Ishikawa (cell line): Measurements from ENCODE around the gene URB2.

Experiments
- CEBPB ChIP-seq: IDR thresholded peaks from 2 replicates; pipeline ENCODE4 v1.6.1; 2012
- CREB1 ChIP-seq: IDR thresholded peaks from 2 replicates; pipeline ENCODE4 v1.6.1; 2012; ENCODE audit warnings: low read depth
- EGR1 ChIP-seq: IDR thresholded peaks from 2 replicates; pipeline ENCODE4 v1.6.1; 2012
- EP300 ChIP-seq: IDR thresholded peaks from 2 replicates; pipeline ENCODE4 v1.6.1; 2012; ENCODE audit warnings: borderline replicate concordance
- FOXM1 ChIP-seq: IDR thresholded peaks from 2 replicates; pipeline ENCODE4 v1.6.1; 2012; ENCODE audit warnings: low read depth, borderline replicate concordance
- NFIC ChIP-seq: IDR thresholded peaks from 2 replicates; pipeline ENCODE4 v1.6.1; 2012
- RAD21 ChIP-seq: IDR thresholded peaks from 2 replicates; pipeline ENCODE4 v1.6.1; 2012; ENCODE audit warnings: low read depth
- TAF1 ChIP-seq: IDR thresholded peaks from 2 replicates; pipeline ENCODE4 v1.6.1; 2012; ENCODE audit warnings: low read depth, mild to moderate bottlenecking
- TCF12 ChIP-seq: IDR thresholded peaks from 2 replicates; pipeline ENCODE4 v1.6.1; 2012; ENCODE audit warnings: low read depth
- TEAD4 ChIP-seq: IDR thresholded peaks from 2 replicates; pipeline ENCODE4 v1.6.1; 2012
- YY1 ChIP-seq: IDR thresholded peaks from 2 replicates; pipeline ENCODE4 v1.6.1; 2012; ENCODE audit warnings: low read depth
- ZBTB7A ChIP-seq: IDR thresholded peaks from 2 replicates; pipeline ENCODE4 v1.6.1; 2012; ENCODE audit warnings: low read depth
- TF ChIP-seq, protein P1 (sequence below): IDR thresholded peaks from 2 replicates; pipeline ENCODE4 v1.6.1; 2012
- TF ChIP-seq, protein P2 (sequence below): IDR thresholded peaks from 2 replicates; pipeline ENCODE4 v1.6.1; 2012; ENCODE audit warnings: low read depth, mild to moderate bottlenecking
- TF ChIP-seq, protein P3 (sequence below): IDR thresholded peaks from 2 replicates; pipeline ENCODE4 v1.6.1; 2012

Gene URB2

DNA sequence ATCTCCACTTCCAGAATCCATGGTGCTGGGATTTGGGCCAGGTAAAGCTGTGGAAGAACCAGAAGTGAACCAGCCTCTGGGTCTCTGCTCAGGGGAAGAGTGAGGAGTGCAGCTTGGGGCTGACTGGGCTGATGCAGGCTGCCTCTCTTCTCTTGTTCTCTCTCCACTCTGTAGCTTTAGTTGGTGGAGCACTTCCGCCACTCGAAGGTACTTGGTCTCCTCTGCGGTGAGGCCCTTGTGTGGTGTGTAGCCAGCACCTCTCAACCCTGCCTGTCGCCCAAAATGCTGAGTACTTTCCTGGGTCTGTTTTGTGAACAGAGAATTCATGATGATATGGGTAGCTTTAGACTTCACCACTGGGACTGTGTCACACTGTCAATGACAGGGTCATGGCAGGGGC is 63.2 kb downstream of the URB2 start:
- TF ChIP-seq, protein P1, sequence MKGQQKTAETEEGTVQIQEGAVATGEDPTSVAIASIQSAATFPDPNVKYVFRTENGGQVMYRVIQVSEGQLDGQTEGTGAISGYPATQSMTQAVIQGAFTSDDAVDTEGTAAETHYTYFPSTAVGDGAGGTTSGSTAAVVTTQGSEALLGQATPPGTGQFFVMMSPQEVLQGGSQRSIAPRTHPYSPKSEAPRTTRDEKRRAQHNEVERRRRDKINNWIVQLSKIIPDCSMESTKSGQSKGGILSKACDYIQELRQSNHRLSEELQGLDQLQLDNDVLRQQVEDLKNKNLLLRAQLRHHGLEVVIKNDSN: no peak
- no peak for TF ChIP-seq TCF12
- no peak for TF ChIP-seq CEBPB

DNA sequence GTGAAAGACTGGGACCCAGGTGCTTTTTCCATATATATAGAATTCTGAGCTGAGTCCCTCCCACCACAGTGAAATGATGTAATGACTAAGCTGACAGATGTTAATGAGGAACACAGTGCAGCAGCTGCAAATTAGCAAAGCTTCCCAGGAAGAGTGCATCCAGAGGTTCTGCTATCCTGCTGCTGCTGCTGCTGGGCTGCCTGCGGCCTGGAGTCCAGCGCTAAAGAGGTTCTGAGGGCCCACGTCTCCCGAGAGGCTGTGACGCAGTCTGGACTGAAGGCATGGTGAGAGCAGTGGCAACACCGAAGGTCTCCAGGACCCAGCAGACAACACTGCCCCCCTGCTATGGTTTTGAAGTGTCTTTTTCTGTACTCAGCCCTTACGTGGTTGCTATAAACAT is 63.9 kb downstream of the URB2 start:
- no peak for TF ChIP-seq ZBTB7A
- no peak for TF ChIP-seq YY1
- no peak for TF ChIP-seq TAF1
- TF ChIP-seq, protein P1: no peak
- no peak for TF ChIP-seq CEBPB
- TF ChIP-seq EP300: no peak
- no peak for TF ChIP-seq TEAD4
- TF ChIP-seq RAD21: no peak
- no peak for TF ChIP-seq EGR1
- TF ChIP-seq CREB1: no peak
- no peak for TF ChIP-seq FOXM1
- TF ChIP-seq, protein P2, sequence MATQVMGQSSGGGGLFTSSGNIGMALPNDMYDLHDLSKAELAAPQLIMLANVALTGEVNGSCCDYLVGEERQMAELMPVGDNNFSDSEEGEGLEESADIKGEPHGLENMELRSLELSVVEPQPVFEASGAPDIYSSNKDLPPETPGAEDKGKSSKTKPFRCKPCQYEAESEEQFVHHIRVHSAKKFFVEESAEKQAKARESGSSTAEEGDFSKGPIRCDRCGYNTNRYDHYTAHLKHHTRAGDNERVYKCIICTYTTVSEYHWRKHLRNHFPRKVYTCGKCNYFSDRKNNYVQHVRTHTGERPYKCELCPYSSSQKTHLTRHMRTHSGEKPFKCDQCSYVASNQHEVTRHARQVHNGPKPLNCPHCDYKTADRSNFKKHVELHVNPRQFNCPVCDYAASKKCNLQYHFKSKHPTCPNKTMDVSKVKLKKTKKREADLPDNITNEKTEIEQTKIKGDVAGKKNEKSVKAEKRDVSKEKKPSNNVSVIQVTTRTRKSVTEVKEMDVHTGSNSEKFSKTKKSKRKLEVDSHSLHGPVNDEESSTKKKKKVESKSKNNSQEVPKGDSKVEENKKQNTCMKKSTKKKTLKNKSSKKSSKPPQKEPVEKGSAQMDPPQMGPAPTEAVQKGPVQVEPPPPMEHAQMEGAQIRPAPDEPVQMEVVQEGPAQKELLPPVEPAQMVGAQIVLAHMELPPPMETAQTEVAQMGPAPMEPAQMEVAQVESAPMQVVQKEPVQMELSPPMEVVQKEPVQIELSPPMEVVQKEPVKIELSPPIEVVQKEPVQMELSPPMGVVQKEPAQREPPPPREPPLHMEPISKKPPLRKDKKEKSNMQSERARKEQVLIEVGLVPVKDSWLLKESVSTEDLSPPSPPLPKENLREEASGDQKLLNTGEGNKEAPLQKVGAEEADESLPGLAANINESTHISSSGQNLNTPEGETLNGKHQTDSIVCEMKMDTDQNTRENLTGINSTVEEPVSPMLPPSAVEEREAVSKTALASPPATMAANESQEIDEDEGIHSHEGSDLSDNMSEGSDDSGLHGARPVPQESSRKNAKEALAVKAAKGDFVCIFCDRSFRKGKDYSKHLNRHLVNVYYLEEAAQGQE: no peak
- no peak for TF ChIP-seq TCF12
- no peak for TF ChIP-seq NFIC
- TF ChIP-seq, protein P3, sequence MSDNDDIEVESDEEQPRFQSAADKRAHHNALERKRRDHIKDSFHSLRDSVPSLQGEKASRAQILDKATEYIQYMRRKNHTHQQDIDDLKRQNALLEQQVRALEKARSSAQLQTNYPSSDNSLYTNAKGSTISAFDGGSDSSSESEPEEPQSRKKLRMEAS: no peak

DNA sequence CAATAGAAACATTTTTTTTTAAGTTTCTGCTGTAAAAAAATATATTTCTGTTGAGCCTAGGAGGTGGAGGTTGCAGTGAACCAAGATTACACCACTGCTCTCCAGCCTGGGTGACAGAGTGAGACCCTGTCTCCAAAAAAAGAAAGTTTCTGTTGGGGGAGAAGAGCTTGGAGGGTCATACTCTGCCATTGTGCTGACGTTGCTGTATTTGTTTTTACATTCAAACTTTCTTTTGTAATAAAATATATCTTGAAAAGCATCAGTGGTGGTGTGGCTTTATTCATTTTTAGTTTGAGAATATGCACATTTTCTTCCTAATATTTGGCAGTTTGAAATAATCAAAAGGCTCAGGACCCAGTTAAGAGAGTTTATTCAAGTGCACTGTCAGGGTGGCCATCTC is 64.6 kb downstream of the URB2 start:
- TF ChIP-seq TEAD4 (no peak), RAD21 (no peak)

DNA sequence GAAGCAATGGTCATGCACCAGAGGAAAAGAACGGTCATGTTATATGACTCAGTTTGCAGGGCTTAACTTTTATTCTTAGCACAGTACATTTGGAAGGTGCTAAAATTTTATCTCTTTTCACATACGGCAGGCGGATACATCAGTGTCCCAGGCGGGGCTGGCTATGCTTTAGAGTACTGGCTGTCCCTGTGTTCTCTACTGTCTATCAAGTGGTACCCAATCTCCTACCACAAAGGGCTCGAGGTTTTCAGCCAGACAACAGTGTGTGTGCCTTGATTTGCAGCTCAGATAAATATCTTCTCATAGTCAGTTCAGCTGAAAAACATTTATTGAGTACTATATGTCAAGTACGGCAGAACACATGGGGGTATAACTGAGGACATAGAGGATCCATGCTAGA is 65.3 kb downstream of the URB2 start:
- no peak for TF ChIP-seq YY1
- no peak for TF ChIP-seq EGR1
- TF ChIP-seq TCF12: no peak
- TF ChIP-seq TAF1: no peak
- no peak for TF ChIP-seq EP300
- no peak for TF ChIP-seq ZBTB7A
- no peak for TF ChIP-seq NFIC
- no peak for TF ChIP-seq CEBPB
- TF ChIP-seq, protein P1: no peak
- TF ChIP-seq, protein P2: no peak
- TF ChIP-seq TEAD4: no peak
- no peak for TF ChIP-seq RAD21
- TF ChIP-seq CREB1: no peak
- TF ChIP-seq FOXM1: no peak
- TF ChIP-seq, protein P3: no peak

DNA sequence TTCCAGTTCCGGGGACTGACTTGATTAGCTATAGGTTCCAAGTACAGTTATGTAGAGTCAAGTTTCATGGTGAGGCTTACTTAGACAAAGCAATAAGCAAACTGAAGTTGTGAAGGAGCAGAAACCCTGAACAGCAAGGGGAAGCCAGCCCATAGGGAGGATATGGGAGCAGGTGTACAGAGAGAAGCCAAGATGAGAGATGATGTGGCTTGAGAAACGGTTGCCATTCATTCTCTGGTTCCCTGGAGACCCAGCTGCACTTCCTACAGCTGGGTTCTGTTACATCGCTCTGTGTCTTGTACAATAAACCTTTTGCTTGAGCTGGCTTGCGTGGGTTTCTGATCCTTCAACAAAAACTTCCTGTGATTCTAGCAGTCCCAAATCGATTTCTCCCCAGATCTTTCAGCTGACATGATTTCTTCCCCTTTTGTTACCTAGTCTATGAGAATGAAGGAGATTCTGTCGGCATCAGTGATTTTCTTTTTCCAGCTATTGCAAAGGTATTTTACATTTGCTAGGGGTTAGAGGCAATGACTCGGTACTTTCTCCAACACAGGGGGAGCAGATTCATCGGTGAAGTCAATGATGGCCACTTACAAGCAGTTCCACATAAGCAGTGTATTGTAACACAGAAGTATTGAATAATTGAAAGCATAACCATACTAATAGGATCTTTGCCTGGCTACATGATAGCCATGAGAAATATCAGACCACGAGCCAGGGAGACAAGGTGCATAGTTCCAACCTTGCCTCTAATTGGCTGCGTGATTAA is 67.3 kb downstream of the URB2 start:
- no peak for TF ChIP-seq FOXM1
- no peak for TF ChIP-seq CEBPB
- TF ChIP-seq TAF1: no peak
- TF ChIP-seq, protein P1: no peak
- TF ChIP-seq, protein P2: no peak
- TF ChIP-seq ZBTB7A: no peak
- no peak for TF ChIP-seq TCF12
- TF ChIP-seq, protein P3: no peak
- TF ChIP-seq TEAD4: no peak
- TF ChIP-seq EP300: no peak
